Natural killer cell treated with Interleukin-12 subunit alpha and Interleukin-12 subunit beta and Interleukin-15 and Interleukin-18, amount 100 ng/mL, for 72 hours (primary cell): ENCODE measurements around the gene TNIK. TPM values are rescaled to one million over a fixed set of nuclear protein-coding genes. Genes with fewer than 3 reads are reported as not detected.
"Not testable (repeated sequence)": the region's sequence is repeated elsewhere in the genome, so short reads cannot be mapped to it uniquely, and the experiment has no call there.

ENCODE experiments used
- ATAC-seq, 2 donors: fragments of 150-1000 bp; cut with Tn5 transposase in 1 of 2; sonication (Bioruptor Pico), chemical (Tn5 transposase) in 1 of 2; 2 replicates each; pipeline ENCODE4 v1.10.0; 2021
- DNase-seq: peaks from one replicate; pipeline ENCODE4 v3.0.0; 2022; ENCODE audit warnings: low spot score
- H3K27ac Mint-ChIP-seq, 2 donors: 1 replicate in 1 of 2; 2 replicates in 1 of 2; pipeline ENCODE4 v1.8.0; 2022; ENCODE audit warnings: mixed read lengths in 2 of 2, mild to moderate bottlenecking in 1 of 2, moderate library complexity in 1 of 2
- H3K27me3 Mint-ChIP-seq, 2 donors: 1 replicate in 1 of 2; 2 replicates in 1 of 2; pipeline ENCODE4 v1.8.0; 2022; ENCODE audit warnings: mixed read lengths in 2 of 2
- H3K36me3 Mint-ChIP-seq: one replicate; pipeline ENCODE4 v1.8.0; 2022; ENCODE audit warnings: mixed read lengths
- H3K4me1 Mint-ChIP-seq, 2 donors: 1 replicate in 1 of 2; 2 replicates in 1 of 2; pipeline ENCODE4 v1.8.0; 2022; ENCODE audit warnings: low read depth in 2 of 2, mixed read lengths in 2 of 2, mild to moderate bottlenecking in 1 of 2
- H3K4me3 Mint-ChIP-seq: one replicate; pipeline ENCODE4 v1.8.0; 2022; ENCODE audit warnings: mixed read lengths
- H3K9me3 Mint-ChIP-seq: 2 replicates; pipeline ENCODE4 v1.8.0; 2022; ENCODE audit warnings: mixed read lengths
- total RNA-seq, 2 donors: library from RNA; stranded (reverse); gene quantifications; one replicate each; pipeline ENCODE4 v1.2.3, GENCODE V29; 2022

Gene TNIK
- total RNA-seq, 2 donors from 2014 or later: 44.3 to 48.5 TPM

GRCh38 chr3:171389491-171389890 lies 70.7 kb downstream of the TNIK start:
- peaks cover 4% of the 10 kb centered on the region for H3K9me3 Mint-ChIP-seq
- ATAC-seq (no peak), DNase-seq (no peak)
- H3K4me1 Mint-ChIP-seq: peaks cover 36 to 40% of the 10 kb centered on the region in 2 donors
- no peak overlapping the region for H3K4me3 Mint-ChIP-seq
- peaks cover 10% of the 10 kb centered on the region for H3K36me3 Mint-ChIP-seq
- H3K27ac Mint-ChIP-seq: no peak overlapping the region
- H3K27me3 Mint-ChIP-seq: no peaks in the 10 kb centered on the region

DNA sequence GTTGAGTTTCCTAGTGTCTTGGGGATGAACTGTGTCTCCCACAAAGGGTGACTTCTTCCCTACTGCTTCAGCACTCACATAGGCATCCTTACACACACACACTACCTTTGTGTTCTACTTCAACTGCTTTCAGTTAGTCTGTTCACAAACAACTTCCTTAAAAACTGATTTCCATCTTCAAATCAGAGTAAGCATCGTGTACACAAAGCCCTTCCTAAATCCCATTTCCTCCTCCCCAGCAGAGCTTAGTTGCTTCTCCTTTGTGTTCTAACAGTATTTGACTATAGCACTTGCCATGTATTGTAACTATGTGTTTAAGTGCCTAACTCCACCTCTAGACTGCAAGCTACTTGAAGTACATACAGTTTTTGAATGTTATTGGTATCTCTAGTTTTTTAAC lies 71.7 kb downstream of the TNIK start:
- peaks cover 4% of the 10 kb centered on the region for H3K9me3 Mint-ChIP-seq
- no peak overlapping the region for H3K4me3 Mint-ChIP-seq
- peak overlapping the region in 1 of 2 donors; percentile 0 for H3K27ac Mint-ChIP-seq
- no peak for ATAC-seq
- H3K4me1 Mint-ChIP-seq: peaks cover 43 to 45% of the 10 kb centered on the region in 2 donors
- H3K27me3 Mint-ChIP-seq: no peaks in the 10 kb centered on the region
- no peak for DNase-seq
- H3K36me3 Mint-ChIP-seq: peaks cover 10% of the 10 kb centered on the region

GRCh38 chr3:171387062-171387461 lies 73.1 kb downstream of the TNIK start:
- Mint-ChIP-seq H3K4me1 (peaks cover 47 to 50% of the 10 kb centered on the region in 2 donors), H3K4me3 (no peak overlapping the region), H3K9me3 (peaks cover 4% of the 10 kb centered on the region), H3K36me3 (peaks cover 10% of the 10 kb centered on the region), H3K27me3 (no peaks in the 10 kb centered on the region), H3K27ac (peak overlapping the region in 1 of 2 donors; percentile 0)
- no peak for ATAC-seq
- DNase-seq: no peak

GRCh38 chr3:171385086-171385485 lies 75.1 kb downstream of the TNIK start:
- ATAC-seq: no peak
- Mint-ChIP-seq H3K4me1 (peaks cover 52 to 53% of the 10 kb centered on the region in 2 donors), H3K27ac (peak overlapping the region in 1 of 2 donors; percentile 51), H3K36me3 (no peaks in the 10 kb centered on the region), H3K9me3 (no peaks in the 10 kb centered on the region), H3K4me3 (no peak overlapping the region), H3K27me3 (no peaks in the 10 kb centered on the region)
- no peak for DNase-seq

DNA sequence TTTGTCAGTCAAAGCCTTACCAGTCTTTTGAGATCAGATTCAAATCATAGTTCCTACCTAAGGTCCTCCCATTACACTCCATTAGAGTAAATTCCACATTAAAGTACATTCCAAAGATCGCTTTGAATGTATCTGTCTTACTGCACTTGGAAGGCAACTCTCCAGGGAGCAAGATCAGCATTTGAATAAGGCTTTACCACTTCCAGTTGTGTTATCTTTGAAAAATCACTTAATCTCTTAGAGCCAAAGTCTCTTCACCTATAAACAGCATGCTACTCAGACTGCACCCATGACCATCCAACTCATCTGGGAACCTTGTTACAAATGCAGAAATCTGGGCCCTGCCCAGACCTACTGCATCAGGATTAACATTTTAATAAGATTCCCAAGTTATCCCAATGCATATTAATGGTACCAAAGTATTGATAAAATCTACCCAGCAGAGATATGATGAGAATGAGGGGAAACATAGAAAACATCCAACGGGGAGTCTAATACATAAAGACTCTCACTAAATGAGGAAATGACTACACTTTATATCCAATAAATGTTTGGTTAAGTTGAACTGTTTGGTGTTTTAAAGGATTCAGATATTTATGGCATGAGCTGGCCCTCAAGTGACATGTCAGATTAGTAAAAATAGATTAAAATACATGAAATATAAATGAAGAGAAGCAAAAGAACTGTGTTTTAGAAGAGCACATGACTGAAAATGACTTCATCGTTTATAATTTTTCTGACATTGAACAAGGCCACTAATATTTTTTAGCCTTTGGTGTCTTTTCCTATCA lies 75.9 kb downstream of the TNIK start:
- peak overlapping the region in 1 of 2 donors; percentile 51 for H3K27ac Mint-ChIP-seq
- peak overlapping the region; percentile 61 for H3K4me3 Mint-ChIP-seq
- no peaks in the 10 kb centered on the region for H3K27me3 Mint-ChIP-seq
- DNase-seq (no peak), ATAC-seq (no peak)
- peaks cover 49 to 50% of the 10 kb centered on the region in 2 donors for H3K4me1 Mint-ChIP-seq
- H3K9me3 Mint-ChIP-seq: no peaks in the 10 kb centered on the region
- no peaks in the 10 kb centered on the region for H3K36me3 Mint-ChIP-seq

DNA sequence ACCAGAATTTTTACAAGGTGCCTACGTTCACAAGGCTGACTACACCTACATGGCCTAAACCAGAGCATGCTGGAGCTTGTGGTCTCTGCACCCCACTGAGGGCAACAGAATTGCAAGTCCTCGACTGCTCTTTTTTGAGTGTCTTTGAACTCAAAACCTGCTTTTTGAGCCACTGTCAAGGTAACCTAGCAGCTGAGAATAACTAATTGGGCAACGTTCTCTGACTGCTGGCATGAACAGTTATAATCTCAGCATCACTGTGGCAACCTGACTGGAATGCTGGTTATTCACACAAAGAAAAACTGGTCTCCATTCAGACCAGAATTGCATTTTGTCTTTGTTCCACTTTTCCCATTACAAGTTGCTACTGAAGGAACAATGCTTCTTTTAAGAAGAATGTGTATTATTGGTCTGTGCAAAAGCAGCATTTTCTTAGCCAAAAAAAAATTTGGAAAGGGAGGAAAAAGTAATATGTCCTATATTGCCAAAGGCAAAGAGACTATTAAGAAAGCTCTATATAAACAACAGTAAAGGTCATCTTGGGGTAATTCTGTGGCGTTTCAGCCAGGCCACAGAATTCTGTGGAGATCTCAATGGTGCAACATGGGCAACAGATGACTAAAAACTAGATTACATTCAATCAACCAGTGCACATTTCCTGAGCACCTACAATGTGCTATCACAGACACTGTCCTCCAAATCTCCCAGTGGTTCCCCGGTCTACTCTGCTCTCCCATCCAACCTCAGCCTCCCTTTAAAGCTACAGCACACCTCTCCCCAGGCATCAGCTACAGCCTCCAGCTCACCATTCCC lies 76.8 kb downstream of the TNIK start:
- Mint-ChIP-seq H3K27ac (peak overlapping the region in 1 of 2 donors; percentile 51), H3K9me3 (no peaks in the 10 kb centered on the region), H3K4me3 (peak overlapping the region; percentile 61), H3K27me3 (no peaks in the 10 kb centered on the region), H3K4me1 (peaks cover 44 to 49% of the 10 kb centered on the region in 2 donors), H3K36me3 (no peaks in the 10 kb centered on the region)
- DNase-seq: no peak
- peak; percentile 36 to 70 for ATAC-seq

- not testable (repeated sequence) for DNase-seq, H3K27me3 Mint-ChIP-seq, H3K4me3 Mint-ChIP-seq, ATAC-seq, H3K36me3 Mint-ChIP-seq, H3K9me3 Mint-ChIP-seq
- H3K27ac Mint-ChIP-seq: peak overlapping the region in 1 of 2 donors; percentile 37
- H3K4me1 Mint-ChIP-seq: peaks cover 39 to 46% of the 10 kb centered on the region in 2 donors
Observed at GRCh38 chr3:171382347-171382746, 77.9 kb downstream of the TNIK start.

DNA sequence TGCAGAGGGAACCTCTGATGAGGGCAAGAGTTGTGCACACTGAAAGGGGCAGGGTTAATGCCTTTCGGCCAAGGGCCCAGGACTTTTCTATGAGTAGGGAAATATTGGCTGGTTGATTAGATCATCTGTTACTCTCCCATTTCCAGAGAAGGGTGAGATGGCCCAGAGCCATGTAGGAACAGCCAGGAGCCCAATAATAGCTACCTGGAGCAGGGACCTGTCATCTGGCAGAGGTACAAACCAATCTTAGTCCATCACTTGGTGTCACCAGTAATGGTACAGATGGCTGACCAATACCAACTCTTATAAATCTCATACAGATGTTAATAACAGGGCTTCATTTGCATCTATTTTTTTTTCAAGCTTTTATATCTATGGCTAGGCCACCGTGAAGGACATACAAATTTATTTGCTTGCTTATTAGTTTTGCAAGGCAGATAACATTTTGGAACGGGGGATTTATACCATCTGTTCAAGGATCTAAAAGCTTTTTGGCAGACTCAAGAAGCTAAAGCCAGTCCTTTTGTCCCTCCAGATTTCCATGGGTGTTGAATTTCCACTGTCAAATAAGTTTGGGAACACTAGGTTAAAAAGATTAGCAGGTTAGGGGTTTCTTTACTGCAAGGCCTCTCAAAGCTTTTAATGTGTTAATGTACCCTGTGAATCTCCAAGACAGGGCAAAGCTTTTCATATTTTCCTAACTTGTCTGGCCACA lies 79.3 kb downstream of the TNIK start:
- no peak overlapping the region for H3K4me3 Mint-ChIP-seq
- H3K9me3 Mint-ChIP-seq: no peaks in the 10 kb centered on the region
- H3K27me3 Mint-ChIP-seq: no peaks in the 10 kb centered on the region
- H3K4me1 Mint-ChIP-seq: peaks cover 37 to 47% of the 10 kb centered on the region in 2 donors
- no peaks in the 10 kb centered on the region for H3K36me3 Mint-ChIP-seq
- ATAC-seq: no peak
- no peak for DNase-seq
- H3K27ac Mint-ChIP-seq: no peak overlapping the region

GRCh38 chr3:171379961-171380483 lies 80.2 kb downstream of the TNIK start:
- H3K4me3 Mint-ChIP-seq: no peak overlapping the region
- peaks cover 32 to 42% of the 10 kb centered on the region in 2 donors for H3K4me1 Mint-ChIP-seq
- H3K27me3 Mint-ChIP-seq: no peaks in the 10 kb centered on the region
- H3K36me3 Mint-ChIP-seq: no peaks in the 10 kb centered on the region
- H3K9me3 Mint-ChIP-seq: no peaks in the 10 kb centered on the region
- DNase-seq: no peak
- ATAC-seq: no peak
- peak overlapping the region in 1 of 2 donors; percentile 9 for H3K27ac Mint-ChIP-seq

DNA sequence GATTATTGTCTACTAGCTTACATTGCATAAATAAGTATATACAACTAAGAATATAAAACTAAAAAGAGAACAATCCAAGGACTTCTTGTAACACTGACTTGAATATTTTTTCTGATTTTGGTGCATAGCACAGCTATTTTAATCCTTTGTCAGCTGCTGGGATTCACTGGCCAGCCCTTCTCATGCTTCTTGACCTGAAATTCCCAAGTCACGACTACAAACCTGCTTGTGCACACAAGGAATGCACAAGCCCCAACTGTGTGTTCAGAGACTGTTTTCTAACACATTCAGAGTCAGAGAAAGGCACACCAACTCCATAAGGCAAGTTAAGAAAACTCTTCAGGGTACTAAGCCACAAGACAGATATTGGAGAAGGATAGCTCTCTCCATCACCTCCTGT lies 80.9 kb downstream of the TNIK start:
- no peaks in the 10 kb centered on the region for H3K36me3 Mint-ChIP-seq
- no peak overlapping the region for H3K27ac Mint-ChIP-seq
- peaks cover 25 to 37% of the 10 kb centered on the region in 2 donors for H3K4me1 Mint-ChIP-seq

DNA sequence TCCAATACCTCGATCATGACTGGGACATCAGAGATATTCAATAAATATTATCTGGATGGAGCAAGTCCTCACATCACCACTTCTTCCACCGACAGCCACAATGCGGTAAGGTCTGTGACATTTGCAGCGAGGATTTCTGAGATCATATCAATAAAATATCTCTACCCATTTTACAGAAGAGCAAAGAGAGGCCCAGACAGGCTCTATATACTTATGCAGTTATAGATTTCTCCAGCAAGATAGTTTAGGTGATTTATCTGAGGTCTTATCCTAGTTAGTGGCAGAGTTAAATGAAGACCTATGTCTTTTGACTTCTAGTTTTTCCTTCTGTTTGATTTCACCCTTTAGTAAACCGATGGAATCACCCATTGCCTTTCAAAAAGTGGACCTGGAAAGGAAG lies 81.6 kb downstream of the TNIK start:
- DNase-seq: no peak
- no peaks in the 10 kb centered on the region for H3K36me3 Mint-ChIP-seq
- no peaks in the 10 kb centered on the region for H3K9me3 Mint-ChIP-seq
- ATAC-seq: no peak
- peaks cover 18 to 30% of the 10 kb centered on the region in 2 donors for H3K4me1 Mint-ChIP-seq
- H3K27me3 Mint-ChIP-seq: no peaks in the 10 kb centered on the region
- H3K4me3 Mint-ChIP-seq: no peak overlapping the region
- H3K27ac Mint-ChIP-seq: no peak overlapping the region

More for the DNA sequence above, 80.9 kb downstream of the TNIK start:
- no peaks in the 10 kb centered on the region for H3K27me3 Mint-ChIP-seq
- no peaks in the 10 kb centered on the region for H3K9me3 Mint-ChIP-seq
- H3K4me3 Mint-ChIP-seq: no peak overlapping the region
- no peak for DNase-seq
- ATAC-seq: no peak

DNA sequence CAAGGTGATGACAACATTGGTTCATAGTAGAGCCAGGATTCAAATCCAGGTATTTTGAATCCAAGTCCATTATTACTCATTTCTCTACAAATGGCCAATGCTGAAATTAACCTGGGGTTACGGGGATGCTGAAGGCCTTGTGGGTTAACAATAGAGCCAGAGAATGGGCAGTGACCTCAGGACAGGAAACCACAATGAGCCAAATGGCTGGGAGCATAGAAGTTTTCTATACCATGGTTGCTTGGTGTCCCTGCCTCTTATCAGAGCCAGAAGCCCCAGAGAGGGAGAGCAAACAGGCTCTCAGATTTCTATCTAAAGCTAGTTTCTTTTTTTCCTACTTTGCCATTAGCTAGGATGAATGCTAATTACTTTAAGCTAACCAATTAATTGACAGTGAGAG lies 82.3 kb downstream of the TNIK start:
- ATAC-seq: no peak
- Mint-ChIP-seq H3K4me1 (peaks cover 11 to 24% of the 10 kb centered on the region in 2 donors), H3K27ac (peak overlapping the region in 1 of 2 donors; percentile 70), H3K9me3 (no peaks in the 10 kb centered on the region), H3K4me3 (no peak overlapping the region), H3K27me3 (no peaks in the 10 kb centered on the region), H3K36me3 (no peaks in the 10 kb centered on the region)
- DNase-seq: no peak

DNA sequence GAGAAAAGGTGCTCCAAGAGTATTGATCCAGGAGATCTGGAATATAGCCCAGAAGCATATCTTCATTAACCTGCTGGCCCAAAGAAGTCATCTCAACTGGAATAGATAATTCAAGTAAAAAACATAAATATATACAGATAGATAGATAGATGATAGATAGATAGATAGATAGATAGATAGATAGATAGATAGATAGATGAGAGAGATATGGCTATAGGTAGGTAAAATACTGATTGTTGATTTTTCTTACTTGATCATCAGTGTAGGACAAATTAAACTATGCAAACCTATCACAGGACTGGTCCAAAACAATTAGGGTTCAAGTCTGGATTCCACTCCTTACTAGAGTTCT lies 83.6 kb downstream of the TNIK start:
- DNase-seq (no peak), ATAC-seq (no peak)
- Mint-ChIP-seq H3K9me3 (no peaks in the 10 kb centered on the region), H3K4me1 (peaks cover 7 to 27% of the 10 kb centered on the region in 2 donors), H3K36me3 (no peaks in the 10 kb centered on the region), H3K27me3 (no peaks in the 10 kb centered on the region), H3K4me3 (no peak overlapping the region), H3K27ac (no peak overlapping the region)
